GM20431 (cell line): ENCODE measurements around the gene LAMA3.

Experiments used
- in situ Hi-C: fragments of 300-500 bp; cut with MseI, MboI; formaldehyde crosslinking; loops from one replicate; pipeline ENCODE4 v1.15.0; 2020; ENCODE audit warnings: low sequenced_read_pairs; ENCODE audit not compliant: unreplicated experiment

The LAMA3 gene

DNA sequence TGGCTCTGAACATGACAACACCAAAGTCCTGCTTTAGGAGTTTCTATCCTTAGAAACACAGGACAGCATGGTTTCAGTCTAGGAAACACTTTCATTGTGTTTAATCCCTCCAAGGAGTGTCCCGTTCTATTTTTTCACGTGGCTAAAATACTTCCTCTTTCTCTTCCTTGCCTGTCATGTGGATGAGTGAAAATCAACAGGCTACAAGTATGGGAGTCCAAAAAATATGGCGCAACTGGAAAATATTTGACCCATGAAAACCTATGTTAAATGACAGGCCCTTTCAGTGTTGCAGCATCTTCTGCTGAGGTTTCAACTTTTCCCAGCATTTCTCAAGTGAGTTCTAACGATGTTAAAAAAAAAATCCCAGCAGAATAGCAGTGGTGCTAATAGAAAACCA is 146.3 kb downstream of the LAMA3 start:
- in situ Hi-C loops = no loop called here

GRCh38 chr18:23837591-23837990 is 148.3 kb downstream of the LAMA3 start:
- in situ Hi-C loops = no loop called here

DNA sequence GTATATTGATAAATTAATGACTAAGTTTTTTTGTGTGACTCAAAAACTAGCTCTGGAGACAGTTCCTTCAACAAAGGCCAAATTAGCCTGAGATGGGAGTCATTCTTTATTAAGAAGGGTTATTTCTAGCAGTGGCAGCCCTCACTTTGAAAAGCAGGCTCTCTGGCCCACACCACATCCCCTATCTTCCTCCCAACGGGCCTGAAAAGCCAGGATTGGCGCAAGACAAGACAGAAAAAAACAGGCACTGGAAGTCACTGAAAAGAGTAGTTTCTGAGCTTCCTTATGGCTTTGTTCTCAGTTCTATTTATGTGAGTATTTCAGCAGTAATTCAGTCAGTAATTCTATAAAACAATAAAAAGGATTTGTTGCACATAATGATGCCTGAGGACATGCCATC is 149.0 kb downstream of the LAMA3 start:
- in situ Hi-C loops = no loop called here

DNA sequence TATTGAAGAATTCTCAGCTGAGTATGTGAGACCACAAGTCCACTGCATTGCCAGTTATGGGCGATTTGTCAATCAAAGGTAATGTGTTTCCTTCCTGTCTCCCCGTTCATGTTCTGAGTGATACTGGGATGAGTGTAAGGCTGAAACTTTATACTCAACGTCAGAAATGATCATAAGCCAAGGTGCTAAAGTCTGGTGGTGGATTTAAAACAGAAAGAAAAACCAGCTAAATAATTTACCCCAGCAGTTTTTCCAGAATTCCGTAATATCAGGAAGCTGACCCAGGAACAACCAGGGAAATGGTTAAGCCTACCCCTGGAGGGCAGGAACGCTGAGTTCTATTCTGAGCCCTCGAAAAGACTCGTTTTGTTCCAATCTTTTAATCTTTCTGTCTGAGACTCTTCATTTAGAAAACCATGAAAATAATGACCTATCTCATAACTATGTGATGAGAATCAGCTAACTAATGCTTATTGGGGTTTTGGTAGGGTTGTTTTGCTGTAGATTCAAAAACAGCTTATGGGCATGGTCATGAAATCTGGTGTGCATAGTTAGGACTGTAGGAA is 149.6 kb downstream of the LAMA3 start:
- in situ Hi-C loops = no loop called here

- in situ Hi-C loops = no loop called here
Measured at GRCh38 chr18:23842305-23842704, 153.1 kb downstream of the LAMA3 start.

DNA sequence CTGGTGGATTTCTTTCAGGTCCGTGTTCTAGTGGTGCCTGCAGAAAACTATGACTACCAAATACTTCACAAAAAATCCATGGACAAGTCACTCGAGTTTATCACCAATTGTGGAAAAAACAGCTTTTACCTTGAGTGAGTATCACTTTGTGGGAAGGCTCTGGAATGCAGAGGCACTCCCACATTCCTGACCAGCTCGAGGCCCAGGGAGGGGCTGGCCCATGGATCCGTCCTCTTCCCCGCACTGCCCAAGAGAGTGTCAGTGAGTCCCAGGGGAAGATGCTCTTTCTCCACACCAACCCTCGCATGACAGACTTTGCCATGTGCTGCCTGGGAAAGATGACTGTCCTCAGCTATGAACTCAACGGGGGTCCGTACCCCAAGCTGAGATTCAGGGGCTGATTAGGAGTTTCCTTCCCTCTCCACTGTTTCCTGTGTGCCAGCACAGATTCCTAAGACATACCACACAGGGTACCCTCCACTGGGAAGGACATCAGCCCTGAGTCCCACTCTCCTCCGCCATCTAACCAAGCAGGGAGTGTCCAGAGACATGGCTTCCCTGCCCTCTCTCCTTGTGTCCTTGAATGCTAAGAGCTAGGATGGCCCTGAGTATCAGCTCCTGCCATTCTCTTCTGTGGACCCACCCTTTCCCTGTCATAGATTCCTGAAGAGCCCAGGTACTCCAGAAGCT is 155.9 kb downstream of the LAMA3 start:
- in situ Hi-C loops = no loop called here

GRCh38 chr18:23845988-23846630 is 156.9 kb downstream of the LAMA3 start:
- in situ Hi-C loops = no loop called here

DNA sequence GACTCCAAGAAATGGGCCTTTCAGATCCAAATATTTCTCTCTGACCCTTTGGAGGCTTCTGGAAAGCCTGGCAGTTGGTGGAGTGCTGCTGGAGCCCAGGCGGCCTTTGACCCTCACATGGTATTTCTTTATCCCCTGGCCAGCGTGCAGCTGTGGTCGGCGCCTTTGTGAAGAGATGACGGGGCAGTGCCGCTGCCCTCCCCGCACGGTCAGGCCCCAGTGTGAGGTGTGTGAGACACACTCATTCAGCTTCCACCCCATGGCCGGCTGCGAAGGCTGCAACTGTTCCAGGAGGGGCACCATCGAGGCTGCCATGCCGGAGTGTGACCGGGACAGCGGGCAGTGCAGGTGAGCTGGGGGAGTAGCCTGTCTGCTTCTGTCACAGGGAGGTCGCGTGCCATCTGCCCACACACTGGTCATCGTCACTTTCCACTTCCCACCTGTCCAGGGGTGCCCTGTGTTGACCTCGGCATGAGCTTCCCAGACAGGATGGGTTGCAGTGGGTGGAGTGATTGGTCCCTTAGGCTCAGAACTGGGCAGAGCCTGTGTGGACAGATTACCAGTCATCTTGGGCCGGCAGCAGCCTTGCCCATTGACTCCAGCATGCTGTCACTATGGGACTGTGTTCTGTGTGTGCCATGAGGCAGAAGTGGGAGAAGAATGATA is 158.2 kb downstream of the LAMA3 start:
- in situ Hi-C loops = no loop called here

- in situ Hi-C loops = no loop called here
Measured at GRCh38 chr18:23849141-23849540, 159.9 kb downstream of the LAMA3 start.

DNA sequence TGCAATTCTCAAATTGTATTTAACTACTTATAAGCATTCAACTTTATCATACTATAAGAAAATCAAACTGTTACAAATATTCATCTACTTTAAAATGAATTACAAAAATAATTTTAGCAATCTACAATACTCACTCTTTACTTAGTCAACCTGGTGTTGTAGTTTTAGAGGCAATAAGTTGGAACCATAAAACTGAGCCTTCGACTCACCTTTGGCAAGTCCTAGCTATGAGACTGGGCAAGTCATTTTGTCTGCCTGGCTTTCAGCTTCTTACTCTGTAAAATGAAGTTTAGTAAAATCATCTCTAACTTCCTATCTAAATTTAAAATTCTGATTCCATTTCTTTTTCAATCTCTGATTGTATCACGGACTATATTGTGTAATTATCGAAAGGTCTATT is 161.0 kb downstream of the LAMA3 start:
- in situ Hi-C loops = no loop called here

DNA sequence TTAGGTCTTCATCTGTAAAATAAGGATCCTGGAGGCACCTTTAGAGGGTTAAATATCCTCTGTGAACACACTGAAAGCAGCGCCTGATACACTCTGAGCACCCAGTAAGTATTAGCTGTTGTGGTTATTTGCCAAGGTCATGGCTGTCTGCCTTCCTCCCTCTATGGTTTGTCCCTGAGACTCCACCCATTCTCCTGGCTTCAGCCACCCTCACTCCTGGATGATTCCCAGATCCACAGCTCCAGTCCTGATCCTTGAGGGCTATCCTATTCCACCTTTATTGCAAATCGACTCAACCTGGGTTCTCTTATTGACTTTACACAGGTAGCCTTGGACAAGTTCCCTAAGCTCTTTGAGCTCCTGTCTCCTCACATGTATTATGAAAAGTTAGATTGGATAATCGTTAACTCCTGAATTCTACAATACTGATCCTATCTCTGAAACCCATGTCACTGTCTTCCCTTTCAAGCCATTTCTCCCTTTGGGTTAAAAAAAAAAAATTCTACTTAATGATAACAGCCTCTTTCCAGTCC is 162.3 kb downstream of the LAMA3 start:
- in situ Hi-C loops = no loop called here

GRCh38 chr18:23852236-23853045 is 163.2 kb downstream of the LAMA3 start:
- in situ Hi-C loops = no loop called here

DNA sequence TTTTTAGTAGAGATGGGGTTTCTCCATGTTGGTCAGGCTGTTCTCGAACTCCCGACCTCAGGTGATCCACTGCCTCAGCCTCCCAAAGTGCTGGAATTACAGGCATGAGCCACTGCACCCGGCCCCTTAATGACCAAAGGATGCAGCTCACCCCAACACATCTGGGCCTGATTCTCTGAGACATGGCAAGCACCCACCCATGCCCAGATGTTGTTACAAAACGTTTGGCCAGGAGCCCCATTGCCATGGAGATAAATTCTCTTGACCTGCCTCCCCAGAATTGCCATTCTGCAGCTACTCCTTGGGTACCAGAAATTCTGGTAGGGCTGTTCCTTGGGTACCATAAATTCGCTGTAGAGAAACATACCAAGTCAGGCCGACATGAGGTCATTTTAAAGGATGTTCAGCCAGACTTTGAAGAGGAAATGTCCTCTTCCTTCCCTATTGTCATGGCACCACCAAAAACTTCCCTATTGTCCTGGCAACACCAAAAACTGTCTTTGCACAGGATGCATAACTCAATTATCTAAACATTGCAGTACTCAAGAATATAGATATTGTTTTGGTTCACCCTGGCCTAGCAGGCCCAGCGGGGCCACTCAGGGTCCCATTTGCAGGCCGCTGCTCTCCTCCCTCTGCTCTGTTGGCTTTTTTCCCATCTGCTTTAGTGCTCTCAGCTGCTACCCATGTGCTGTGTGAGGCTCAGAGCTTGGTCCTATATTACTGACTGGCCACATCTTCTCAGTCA is 164.4 kb downstream of the LAMA3 start:
- in situ Hi-C loops = no loop called here

- in situ Hi-C loops = no loop called here
Measured at GRCh38 chr18:23855721-23856120, 166.5 kb downstream of the LAMA3 start.

GRCh38 chr18:23856466-23857163 is 167.4 kb downstream of the LAMA3 start:
- in situ Hi-C loops = no loop called here

GRCh38 chr18:23857164-23857552 is 167.9 kb downstream of the LAMA3 start:
- in situ Hi-C loops = no loop called here

DNA sequence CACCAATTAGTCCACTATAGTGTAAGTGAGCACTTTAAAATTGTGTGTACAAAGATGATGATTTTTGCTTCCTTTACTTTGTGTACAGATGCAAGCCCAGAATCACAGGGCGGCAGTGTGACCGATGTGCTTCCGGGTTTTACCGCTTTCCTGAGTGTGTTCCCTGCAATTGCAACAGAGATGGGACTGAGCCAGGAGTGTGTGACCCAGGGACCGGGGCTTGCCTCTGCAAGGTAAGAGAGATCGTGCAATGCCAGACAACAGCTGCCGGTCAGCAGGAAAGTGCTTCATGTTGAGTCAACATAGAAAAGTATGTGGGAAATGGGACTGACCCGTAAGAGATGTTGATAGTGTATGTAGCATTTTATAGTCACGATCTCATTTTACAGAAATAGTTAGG is 168.5 kb downstream of the LAMA3 start:
- in situ Hi-C loops = no loop called here

DNA sequence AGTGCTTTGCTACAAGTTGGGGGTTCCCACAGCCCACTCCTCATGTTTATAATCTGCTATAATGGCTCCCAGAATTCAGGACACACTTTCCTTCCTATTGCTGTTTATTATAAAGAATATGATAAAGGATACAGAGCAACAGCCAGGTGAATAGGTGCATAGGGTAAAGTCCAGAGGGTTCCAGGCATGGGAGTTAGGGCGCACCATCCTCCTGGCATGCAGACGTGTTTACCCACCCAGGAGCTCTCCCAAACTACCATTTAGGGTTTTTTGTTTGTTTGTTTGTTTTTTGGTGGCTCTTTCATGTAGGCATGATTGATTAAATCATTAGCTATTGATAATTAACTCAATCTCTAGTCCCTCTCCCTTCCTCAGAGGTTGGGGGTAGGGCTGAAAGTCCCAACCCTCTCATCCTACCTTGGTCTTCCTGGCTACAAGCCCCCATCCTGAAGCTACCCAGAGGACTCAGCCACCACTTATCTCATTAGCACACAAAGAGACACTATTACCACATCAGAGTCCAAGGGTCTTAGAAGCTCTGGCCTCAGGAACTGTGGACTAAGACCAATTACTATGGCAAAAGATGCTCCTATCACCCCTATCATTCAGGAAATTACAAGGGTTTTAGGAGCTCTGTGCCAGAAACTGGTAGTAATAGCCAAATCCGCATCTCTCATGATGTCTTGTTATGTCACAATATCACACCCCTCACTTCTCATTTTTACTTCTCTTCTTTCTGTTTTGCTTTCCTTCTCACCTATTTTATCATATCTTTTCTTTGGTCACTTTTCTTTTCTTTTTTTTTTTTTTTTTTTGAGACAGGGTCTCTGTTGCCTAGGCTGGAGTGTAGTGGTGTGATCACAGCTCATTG is 170.4 kb downstream of the LAMA3 start:
- in situ Hi-C loops = no loop called here
